ENCODE data around the gene PRPH2. TPM values are rescaled to one million over a fixed set of nuclear protein-coding genes. Genes with fewer than 3 reads are reported as not detected.

The PRPH2 gene, protein sequence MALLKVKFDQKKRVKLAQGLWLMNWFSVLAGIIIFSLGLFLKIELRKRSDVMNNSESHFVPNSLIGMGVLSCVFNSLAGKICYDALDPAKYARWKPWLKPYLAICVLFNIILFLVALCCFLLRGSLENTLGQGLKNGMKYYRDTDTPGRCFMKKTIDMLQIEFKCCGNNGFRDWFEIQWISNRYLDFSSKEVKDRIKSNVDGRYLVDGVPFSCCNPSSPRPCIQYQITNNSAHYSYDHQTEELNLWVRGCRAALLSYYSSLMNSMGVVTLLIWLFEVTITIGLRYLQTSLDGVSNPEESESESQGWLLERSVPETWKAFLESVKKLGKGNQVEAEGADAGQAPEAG
- 0.40 and 0.48 TPM in 2 replicates for total RNA-seq
- 0.32 and 0.46 TPM in 2 replicates for polyA plus RNA-seq
- 0.49 and 0.59 TPM in 2 replicates for polyA plus RNA-seq (2011; cell fraction: cytosol; rRNA removed)
- 0.63 and 0.75 TPM in 2 replicates for polyA plus RNA-seq (2011; cell fraction: nucleus; rRNA removed)
- 0.11 TPM in 1 of 2 replicates, not detected in the other for polyA plus RNA-seq (2012)
- 0.34 and 0.80 TPM in 2 replicates for polyA minus RNA-seq
- not detected for polyA minus RNA-seq (2011; cell fraction: cytosol; rRNA and poly(A)+ RNA removed)
- polyA minus RNA-seq (2011; cell fraction: nucleus; rRNA and poly(A)+ RNA removed) = 0.58 and 0.72 TPM in 2 replicates
- Bru-seq, nascent RNA = percentile 27 among the genes with signal in this experiment
- percentile 24 among the genes with signal in this experiment for BruChase-seq, experiment 1, labeled RNA remaining after a 6-hour chase
- percentile 26 among the genes with signal in this experiment for BruChase-seq, experiment 2, labeled RNA remaining after a 2-hour chase
- long read RNA-seq, partial matches to known transcripts = 0 of 2 reads
- long read RNA-seq, other reads (novel, unspliced or antisense) = 2 of 2 reads

- TF ChIP-seq, protein P1, sequence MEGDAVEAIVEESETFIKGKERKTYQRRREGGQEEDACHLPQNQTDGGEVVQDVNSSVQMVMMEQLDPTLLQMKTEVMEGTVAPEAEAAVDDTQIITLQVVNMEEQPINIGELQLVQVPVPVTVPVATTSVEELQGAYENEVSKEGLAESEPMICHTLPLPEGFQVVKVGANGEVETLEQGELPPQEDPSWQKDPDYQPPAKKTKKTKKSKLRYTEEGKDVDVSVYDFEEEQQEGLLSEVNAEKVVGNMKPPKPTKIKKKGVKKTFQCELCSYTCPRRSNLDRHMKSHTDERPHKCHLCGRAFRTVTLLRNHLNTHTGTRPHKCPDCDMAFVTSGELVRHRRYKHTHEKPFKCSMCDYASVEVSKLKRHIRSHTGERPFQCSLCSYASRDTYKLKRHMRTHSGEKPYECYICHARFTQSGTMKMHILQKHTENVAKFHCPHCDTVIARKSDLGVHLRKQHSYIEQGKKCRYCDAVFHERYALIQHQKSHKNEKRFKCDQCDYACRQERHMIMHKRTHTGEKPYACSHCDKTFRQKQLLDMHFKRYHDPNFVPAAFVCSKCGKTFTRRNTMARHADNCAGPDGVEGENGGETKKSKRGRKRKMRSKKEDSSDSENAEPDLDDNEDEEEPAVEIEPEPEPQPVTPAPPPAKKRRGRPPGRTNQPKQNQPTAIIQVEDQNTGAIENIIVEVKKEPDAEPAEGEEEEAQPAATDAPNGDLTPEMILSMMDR (IDR thresholded peaks at IDR 0.05; ENCODE audit: extremely low read depth in 1 of 2, insufficient read depth in 1 of 2, low read depth in 1 of 2, low read length in 2 of 2) = no peak
- TF ChIP-seq POLR2A (IDR thresholded peaks at IDR 0.05; ENCODE audit: low read depth, low read length) (no peak), POLR2AphosphoS5 (IDR thresholded peaks at IDR 0.05; ENCODE audit: insufficient read depth, low read depth, low read length) (no peak), GATA2 (IDR thresholded peaks at IDR 0.05; ENCODE audit: insufficient read depth, insufficient read length, low read depth, low read length) (no peak), EZH2 (IDR thresholded peaks at IDR 0.05; ENCODE audit: borderline replicate concordance, low read depth, low read length, severe bottlenecking) (no peak), FOS (IDR thresholded peaks at IDR 0.05; ENCODE audit: borderline replicate concordance, insufficient read depth, low read length) (no peak), MAX (IDR thresholded peaks at IDR 0.05; ENCODE audit: insufficient read depth, insufficient read length) (no peak), MYC (IDR thresholded peaks at IDR 0.05; ENCODE audit: low read depth, low read length) (no peak), JUN (IDR thresholded peaks at IDR 0.05; ENCODE audit: borderline replicate concordance, insufficient read depth, insufficient read length, low read depth) (no peak)
- no peaks in the 10 kb centered on the region for H3K79me2 ChIP-seq (ENCODE audit: control insufficient read depth, insufficient read depth, low read length)
- H3K4me2 ChIP-seq (ENCODE audit: insufficient read depth, low read length) = no peak within 1 kb of the TSS
- H4K20me1 ChIP-seq (replicated peaks; ENCODE audit: control insufficient read depth, extremely low read depth, insufficient read depth, low read length) = no peaks in the 10 kb centered on the region
- no peak for DNase-seq (ENCODE audit: low read depth, low spot score)
- FAIRE-seq = no peak
- H3K9ac ChIP-seq (replicated peaks; ENCODE audit: extremely low read depth, insufficient read depth, low read length) = no peak within 1 kb of the TSS
- BruUV-seq (replicated peaks) = no TSS peak
- no peaks in the 10 kb centered on the region for H3K36me3 ChIP-seq (ENCODE audit: control insufficient read depth in 2 of 2, extremely low read depth in 1 of 2, insufficient read depth in 2 of 2, low read length in 2 of 2)
- no peaks in the 10 kb centered on the region for H3K9me3 ChIP-seq (replicated peaks; ENCODE audit: control insufficient read depth, insufficient read depth, low read length)
- H3K27me3 ChIP-seq (ENCODE audit: control insufficient read depth in 2 of 2, insufficient read depth in 2 of 2, low read length in 2 of 2) = no peaks in the 10 kb centered on the region
- no peak within 1 kb of the TSS for H3K4me3 ChIP-seq (replicated peaks in 1 of 3; ENCODE audit: insufficient read depth in 1 of 3, low read depth in 1 of 3, low read length in 3 of 3)
- H3K4me1 ChIP-seq (ENCODE audit: control insufficient read depth, extremely low read depth, insufficient read depth, low read length) = peaks cover 14% of the 10 kb centered on the region
- dilution Hi-C loops (cut with MboI; ENCODE audit: extremely low pct_ligation_motif_present, low sequenced_read_pairs) (no loop called here), intact Hi-C loops (cut with micrococcal nuclease) (no loop called here)
- POLR2A ChIA-PET = no interaction called here
- H3K27ac ChIP-seq (ENCODE audit: insufficient read depth, low read depth, low read length) = no peak within 1 kb of the TSS
- H2AFZ ChIP-seq (ENCODE audit: low read depth, low read length) = no peak within 1 kb of the TSS
- no peaks in the 10 kb centered on the region for H3K9me1 ChIP-seq (replicated peaks; ENCODE audit: control insufficient read depth, extremely low read depth, insufficient read depth, low read length)
- CTCF ChIA-PET = no interaction called here
Observed at GRCh38 chr6:42722497-42722896, at the start of gene PRPH2. TSS of gene PRPH2 (minus strand) at chr6:42722597. CDS start at chr6:42722334, 263 bp downstream.

Measured in endothelial cell of umbilical vein (primary cell).